ENCODE measurements around the gene SNRPD2.

- TF ChIP-seq EZH2 (IDR thresholded peaks at IDR 0.05; ENCODE audit: low read length, missing control alignments) (no peak), CTCF (conservative IDR thresholded peaks at IDR 0.05 in 1 of 2, IDR thresholded peaks at IDR 0.05 in 1 of 2; ENCODE audit: low read depth in 1 of 2, low read length in 2 of 2) (no peak)
Observed at GRCh38 chr19:45640849-45641273, 50.9 kb downstream of the SNRPD2 start.

All from fibroblast of lung (primary cell).